GM13977 (cell line): ENCODE results near the gene NPHS1.

Experiments
- DNase-seq: peaks from one replicate; pipeline ENCODE4 v3.0.0; 2012; ENCODE audit warnings: low spot score
- in situ Hi-C: fragments of 300-500 bp; cut with MboI; formaldehyde crosslinking; loops from one replicate; pipeline ENCODE4 v1.12.0; 2022; ENCODE audit warnings: low sequenced_read_pairs, low pct_unique_long_range_greater_than_20kb, mixed read lengths, inconsistent platforms; ENCODE audit not compliant: unreplicated experiment
- TF ChIP-seq, protein P1 (sequence below): IDR thresholded peaks from 2 replicates; pipeline ENCODE4 v1.5.1; 2012; ENCODE audit warnings: mild to moderate bottlenecking, control low read depth; ENCODE audit not compliant: insufficient read depth; ENCODE audit errors: extremely low read depth, missing control alignments

Gene NPHS1

DNA sequence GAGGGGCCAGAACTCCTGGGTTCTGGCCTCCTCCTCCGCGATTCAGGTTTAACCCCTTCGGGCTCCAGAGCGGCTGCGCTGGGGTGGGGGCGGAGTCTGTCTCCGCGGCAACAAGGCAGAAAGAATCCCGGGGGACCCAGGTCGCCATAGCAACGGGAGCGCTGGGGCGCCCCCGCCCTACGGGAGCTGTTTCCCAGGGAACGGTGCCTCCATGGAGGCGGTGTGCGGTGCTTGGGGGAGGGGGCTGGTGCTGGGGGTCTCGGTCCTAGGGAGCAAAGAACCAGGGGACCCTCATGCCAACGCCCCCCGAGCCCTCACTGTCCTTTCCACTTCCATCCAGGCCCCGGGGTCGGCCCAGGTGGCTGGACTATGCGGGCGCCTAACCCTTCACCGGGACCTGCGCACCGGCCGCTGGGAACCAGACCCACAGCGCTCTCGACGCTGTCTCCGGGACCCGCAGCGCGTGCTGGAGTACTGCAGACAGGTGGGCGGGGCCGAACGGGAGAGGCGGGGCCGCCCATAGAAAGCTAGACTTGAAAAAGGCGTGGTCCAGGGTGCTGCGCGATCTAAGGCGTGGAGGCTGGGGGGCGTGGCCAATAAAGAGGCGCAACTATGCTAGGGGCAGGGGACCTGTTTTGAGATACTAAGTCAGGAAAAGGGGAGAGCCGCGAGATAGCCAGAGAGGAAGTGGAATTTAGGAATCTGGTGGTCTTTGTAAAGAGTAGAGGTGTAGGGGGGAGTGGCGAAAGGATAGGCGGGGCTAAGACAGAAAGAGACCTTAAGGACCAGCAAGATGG lies 17.2 kb upstream of the NPHS1 start:
- in situ Hi-C loops: no loop called here
- peak; percentile 92 for DNase-seq

DNA sequence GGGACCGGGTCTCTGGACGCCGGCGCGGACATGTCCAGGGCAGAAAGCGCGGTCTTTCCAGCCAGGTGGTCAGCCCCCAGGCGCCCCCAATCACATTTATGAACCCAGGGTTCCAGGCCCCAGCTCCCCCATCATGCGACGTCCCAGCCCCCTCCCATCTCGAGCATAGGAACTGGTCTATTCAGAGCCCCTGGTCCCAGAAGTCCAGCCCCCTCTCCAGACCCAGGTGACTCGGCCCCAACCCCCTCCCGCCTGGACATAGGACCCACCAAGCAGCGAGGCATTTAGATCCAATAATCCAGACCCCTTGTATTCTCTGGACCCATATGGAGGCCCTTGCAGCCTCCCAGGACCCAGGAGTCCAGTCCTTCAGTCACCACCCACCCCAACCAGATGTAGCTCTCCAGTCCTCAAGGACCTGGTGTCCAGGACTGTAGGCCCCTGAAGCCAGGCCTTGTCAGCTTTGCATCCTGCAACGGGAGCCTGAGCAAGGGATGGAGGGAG lies 16.6 kb upstream of the NPHS1 start:
- in situ Hi-C loops: no loop called here

More for the DNA sequence above, 17.2 kb upstream of the NPHS1 start:
- TF ChIP-seq, protein P1, sequence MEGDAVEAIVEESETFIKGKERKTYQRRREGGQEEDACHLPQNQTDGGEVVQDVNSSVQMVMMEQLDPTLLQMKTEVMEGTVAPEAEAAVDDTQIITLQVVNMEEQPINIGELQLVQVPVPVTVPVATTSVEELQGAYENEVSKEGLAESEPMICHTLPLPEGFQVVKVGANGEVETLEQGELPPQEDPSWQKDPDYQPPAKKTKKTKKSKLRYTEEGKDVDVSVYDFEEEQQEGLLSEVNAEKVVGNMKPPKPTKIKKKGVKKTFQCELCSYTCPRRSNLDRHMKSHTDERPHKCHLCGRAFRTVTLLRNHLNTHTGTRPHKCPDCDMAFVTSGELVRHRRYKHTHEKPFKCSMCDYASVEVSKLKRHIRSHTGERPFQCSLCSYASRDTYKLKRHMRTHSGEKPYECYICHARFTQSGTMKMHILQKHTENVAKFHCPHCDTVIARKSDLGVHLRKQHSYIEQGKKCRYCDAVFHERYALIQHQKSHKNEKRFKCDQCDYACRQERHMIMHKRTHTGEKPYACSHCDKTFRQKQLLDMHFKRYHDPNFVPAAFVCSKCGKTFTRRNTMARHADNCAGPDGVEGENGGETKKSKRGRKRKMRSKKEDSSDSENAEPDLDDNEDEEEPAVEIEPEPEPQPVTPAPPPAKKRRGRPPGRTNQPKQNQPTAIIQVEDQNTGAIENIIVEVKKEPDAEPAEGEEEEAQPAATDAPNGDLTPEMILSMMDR: no peak

GRCh38 chr19:35868172-35868822 lies 16.0 kb upstream of the NPHS1 start, which contains the start of gene APLP1:
APLP1 (plus strand) TSS chr19:35868574; CDS start chr19:35868637, 63 bp downstream.
- peak; percentile 78 for DNase-seq
- in situ Hi-C loops: no loop called here
- TF ChIP-seq, protein P1: no peak

More for the DNA sequence above, 16.6 kb upstream of the NPHS1 start:
- TF ChIP-seq, protein P1: no peak
- no peak for DNase-seq

GRCh38 chr19:35863018-35863417 lies 10.7 kb upstream of the NPHS1 start:
- no peak for DNase-seq
- in situ Hi-C loops: no loop called here
- TF ChIP-seq, protein P1: no peak

- TF ChIP-seq, protein P1: no peak
- DNase-seq: no peak
- in situ Hi-C loops: no loop called here
Measured at GRCh38 chr19:35862528-35862927, 10.2 kb upstream of the NPHS1 start.

- in situ Hi-C loops: no loop called here
- DNase-seq: no peak
- TF ChIP-seq, protein P1: no peak
Measured at GRCh38 chr19:35861640-35862160, 9.4 kb upstream of the NPHS1 start.
